Measurements from ENCODE around the gene CUL4A.
"Not testable (repeated sequence)": the region's sequence is repeated elsewhere in the genome, so short reads cannot be mapped to it uniquely, and the experiment has no call there.

CUL4A gene

DNA sequence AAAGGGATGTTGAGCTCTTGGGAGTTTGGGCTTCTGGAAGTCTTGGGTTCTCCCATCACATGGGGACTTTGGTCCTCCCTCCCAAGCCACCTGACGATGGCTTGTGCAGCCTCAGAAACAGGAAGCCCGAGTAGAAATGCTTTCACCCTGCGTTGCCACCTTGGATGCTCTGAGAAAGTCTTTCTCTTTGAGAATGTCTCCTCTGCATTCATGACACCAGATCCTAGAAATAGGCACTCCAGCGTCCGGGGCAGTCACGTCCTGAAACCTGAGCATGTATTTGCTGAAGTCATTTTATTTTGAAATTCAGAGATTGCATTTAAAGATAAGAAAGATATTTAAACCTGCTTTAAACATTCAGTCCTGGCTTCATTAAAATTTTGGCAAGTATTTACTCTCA, 34.4 kb downstream of the CUL4A start:
- no peak for DNase-seq

DNA sequence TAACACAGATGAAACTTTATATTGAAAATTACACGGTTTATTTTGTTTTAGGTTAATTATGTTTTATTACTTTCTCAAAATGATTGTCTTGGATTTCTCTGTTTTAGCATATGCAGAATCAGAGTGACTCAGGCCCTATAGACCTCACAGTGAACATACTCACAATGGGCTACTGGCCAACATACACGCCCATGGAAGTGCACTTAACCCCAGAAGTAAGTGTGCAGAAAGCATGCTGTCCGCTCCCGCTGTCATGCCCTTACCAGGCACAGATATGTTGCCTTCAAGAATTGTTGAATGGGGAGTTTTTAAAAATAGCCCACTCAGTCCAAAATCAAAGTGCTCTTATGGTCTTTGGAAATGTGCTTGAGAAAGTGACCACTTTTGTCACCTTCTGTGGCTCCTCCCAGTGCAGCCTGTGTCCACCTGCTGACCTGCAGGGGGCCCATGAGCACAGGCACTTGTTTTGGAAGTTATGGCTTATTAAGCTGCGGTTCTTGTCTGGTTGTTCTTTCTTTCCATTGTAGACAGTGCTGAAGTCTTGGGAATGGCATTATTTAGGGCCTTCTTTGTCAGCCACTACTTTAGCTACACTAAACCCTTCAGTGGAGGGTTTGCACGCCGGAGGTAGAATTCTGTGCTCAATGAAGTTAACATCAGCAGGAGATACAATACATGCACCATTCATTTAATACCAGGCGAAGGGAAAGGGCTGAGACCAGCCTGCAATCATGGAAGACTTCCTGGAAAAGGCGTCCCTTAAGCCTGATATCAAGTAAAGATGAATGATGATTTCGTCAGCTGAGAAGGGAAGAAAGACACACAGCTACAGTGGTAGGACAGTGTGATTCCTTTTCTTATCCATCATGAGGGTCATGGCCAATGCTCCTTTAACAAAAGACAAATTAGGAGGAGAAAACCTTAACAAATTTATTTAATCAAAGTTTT, 36.7 kb downstream of the CUL4A start:
- no peak for DNase-seq

DNA sequence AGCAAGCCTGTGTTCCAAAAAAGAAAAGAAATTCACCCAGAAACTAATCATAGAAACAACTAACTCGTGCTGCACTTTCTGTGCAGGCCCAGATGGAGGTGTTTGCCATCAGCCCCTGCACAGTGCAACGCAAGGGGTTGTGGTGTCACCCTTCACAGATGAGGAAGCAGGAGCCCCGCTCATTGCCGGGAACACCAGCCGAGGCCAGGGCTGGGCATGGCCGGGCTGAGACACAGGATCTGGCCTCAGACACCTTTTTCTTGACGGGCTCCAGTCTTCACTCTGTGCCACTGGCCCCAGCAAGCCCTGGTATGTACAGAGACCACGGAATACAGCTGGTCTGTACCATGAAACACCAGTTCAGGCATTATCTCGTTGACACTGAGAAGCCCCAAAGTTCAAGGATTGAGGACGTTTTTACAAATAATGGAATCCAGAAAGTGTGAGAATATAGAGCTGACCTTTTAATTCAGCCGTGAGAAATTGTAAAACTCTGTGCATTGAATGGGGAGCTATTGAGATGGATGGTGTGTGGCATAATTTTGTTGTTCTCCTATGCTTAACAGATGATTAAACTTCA, 43.2 kb downstream of the CUL4A start:
- DNase-seq, result no peak

DNA sequence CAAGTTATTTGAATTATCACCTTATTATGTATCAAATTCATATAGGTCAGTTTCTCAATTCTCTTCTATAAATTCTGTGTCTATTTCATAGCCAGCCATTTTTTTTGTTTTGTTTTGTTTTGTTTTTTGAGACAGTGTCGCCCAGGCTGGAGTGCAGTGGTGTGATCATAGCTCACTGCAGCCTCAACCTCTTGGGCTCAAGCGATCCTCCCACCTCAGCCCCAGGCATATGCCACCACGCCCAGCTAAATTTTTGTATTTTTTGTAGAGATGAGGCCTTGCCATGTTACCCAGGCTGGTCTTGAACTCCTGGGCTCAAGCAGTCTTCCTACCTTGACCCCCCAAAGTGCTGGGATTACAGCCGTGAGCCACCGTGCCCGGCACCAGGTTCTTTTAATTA, 48.5 kb downstream of the CUL4A start:
- DNase-seq, result not testable (repeated sequence)

DNA sequence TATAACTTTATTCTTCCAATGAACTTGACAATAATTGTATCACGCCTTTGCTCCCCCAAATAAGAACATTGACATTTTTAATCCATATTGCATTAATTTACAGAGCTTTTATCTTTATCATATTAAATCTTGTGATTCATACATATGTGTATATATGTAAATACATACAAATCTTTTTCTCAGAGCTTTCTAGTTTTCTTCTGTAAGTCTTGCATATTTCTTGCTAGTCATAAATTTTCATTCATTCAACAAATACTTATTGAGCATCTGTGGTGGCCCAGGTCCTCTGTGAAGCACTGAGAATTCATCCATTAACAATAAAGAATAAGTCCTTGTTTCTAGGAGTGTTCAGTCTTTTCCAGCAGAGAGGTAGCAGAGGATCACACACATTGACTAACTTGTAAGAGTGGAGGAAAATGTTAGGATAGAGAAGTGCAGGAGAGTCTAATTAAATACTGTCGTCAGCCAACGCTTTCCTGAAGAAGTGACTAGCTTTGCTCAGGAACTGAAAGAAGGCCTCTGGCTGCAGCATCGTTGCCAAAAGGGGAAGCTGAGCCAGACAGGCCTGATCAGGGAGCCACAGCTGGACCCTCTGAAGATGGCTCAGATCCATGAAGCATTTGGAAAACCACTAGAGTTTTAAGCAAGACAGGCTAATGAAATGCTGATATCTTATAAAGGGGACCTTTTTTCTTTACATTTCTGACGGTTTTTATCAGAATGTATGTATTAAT, 49.1 kb downstream of the CUL4A start:
- no peak for DNase-seq

DNA sequence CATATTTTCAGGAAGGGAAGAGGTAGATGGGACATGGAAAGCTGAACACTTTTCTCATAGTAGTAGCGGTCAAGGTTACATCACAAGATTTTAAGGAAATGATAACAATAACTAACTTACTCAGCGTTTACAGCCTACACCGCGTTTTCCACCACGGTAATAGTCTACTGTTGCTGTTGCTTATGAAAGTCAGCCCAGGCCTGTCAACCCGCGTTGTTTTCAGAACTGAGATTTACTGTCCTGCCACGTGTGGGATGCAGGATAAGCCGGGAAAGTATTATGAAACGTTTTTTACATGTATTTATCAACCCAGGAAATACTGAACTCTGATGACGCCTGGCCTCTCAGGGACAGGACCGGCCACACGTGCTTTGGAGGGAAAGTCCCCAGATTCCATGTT, 51.6 kb downstream of the CUL4A start:
- no peak for DNase-seq

DNA sequence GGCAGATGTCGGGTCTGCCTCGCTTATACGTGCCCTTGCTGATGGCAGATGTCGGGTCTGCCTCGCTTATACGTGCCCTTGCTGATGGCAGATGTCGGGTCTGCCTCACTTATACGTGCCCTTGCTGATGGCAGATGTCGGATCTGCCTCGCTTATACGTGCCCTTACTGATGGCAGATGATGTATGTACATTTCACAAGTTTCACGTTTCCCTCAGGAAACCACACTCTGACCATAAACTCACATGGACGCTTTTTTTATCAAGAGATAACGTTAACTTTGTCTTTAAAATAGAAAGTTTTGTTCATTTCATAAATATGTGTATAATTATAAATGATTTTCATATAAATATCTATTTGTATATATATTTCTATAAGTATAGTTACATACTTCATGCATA, 53.6 kb downstream of the CUL4A start:
- DNase-seq, result not testable (repeated sequence)

DNA sequence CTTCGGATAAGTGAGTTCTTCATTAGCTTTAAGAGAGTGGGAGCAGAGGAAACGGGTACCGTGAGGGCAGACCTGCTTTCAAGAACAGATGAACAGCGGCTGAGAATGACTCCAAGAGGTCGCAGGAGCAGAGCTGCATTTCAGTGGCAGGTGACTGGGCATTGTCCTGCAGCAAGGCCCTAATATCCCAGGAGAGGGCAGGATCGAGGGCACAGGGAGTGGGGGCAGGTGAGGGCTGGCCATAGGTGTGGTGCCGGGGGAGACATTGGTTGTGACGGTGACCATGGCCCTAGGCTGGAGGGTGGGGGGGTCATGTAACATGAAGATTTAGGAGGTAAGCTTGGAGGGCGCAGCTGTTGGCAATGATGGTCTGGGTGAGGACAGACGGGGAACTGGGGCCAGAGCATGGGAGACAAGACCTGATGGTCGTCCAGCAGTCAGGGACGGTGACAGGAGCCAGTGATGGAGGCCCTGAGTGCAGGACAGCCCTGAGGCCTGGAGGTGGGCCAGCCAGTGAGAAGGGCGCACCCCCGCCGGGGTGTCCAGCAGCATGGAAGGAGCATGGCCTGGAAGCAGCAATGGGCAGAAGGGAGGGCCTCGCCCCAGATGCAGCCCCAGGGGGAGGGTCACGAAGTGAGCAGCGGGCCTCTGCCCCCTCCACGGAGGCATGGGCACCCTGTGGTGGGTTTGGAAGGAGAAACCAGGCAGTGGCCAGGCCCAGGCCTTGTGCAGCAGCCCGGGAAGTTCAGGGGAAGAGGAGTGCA, 58.4 kb downstream of the CUL4A start:
- DNase-seq, result no peak

DNA sequence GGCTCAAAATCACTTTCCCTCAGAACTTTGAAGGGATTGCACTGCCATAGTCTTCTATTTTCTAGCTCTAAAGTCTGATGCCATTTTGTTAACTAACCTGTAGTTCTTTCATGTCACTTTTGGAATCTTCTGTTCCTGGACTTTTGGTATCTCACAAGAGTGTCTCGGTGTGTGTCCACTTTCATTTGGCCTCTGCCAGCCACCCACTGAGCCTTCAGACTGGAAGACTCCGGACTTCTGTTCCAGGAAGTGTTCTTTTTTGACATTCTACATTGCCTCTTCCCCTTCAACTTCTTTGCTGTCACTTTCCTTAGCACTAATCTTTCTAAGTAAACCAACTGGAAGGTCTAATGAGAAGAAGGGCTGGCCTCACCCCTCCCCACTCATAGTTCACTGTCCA, 62.6 kb downstream of the CUL4A start:
- no peak for DNase-seq

DNA sequence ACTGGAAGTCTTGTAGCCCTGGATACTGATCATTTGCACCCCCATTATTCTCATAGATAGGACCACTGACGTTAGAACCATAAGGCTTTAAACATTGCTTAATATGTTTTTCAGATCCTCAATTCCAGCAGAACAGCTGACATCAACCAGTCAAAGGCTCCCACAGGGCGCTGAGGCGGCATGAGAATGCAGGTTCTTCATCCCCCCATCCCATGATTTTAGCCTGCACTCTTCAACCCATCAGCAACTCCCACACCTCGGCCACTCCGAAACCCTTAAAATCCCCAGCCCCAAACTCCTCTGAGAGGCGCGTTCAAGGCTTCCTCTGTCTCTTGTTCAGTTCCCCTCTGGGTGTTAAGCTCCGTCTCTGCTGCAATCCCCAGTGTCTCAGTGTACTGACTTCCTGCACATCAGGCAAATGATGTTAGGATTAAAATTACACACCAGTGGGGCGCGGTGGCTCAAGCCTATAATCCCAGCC, 63.3 kb downstream of the CUL4A start:
- no peak for DNase-seq

DNA sequence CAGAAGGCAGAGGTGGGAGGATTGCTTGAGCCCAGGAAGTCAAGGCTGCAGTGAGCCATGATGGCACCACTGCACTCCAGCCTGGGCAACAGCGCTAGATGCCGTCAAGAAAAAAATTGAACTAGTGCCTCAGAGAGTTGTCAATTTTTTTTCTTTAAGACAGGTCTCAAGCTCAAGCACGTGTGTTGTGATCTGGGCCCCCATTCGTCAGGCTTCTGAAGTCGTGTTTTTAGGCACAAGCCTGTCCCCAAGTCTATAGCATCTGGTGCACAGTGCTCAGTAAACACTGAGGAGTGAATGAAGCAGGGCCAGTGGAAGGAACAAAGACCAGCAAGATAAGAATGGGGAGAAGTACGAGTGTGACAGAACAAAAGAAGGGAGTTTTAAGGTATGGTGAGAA, 63.9 kb downstream of the CUL4A start:
- no peak for DNase-seq

DNA sequence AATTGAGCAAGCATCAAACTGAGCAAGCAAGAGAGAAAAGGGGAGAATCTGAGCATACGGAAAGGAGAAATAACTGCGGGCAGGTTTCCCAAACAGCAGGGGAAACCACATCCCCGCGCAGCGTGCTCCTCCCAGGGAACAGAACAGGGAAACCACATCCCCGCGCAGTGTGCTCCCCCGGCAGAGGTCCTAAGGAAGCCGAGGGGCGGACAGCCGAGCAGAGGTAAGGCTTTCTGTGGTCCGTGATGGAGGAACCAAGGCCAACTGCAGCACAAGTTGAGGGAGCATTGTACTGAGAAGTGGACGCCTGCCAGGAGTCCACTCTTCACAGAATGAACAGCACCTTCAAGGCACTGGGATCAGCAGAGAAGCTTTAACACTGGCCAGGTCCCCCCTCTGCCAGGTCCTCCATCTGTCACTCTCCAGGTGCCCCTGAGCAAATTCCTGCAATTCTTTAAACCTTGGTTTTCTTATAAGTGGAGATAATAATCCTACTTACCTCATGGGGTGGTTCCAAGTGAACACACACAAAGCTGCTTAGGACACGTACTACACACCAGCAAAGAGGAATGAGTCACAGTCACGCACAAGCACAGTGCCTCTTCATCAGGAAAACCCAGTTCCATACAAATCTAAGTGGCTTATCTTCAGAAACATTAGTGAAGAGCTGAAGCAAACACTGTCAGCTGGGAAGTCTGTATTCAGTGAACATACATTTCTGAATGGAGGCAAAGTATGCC, 64.6 kb downstream of the CUL4A start:
- no peak for DNase-seq

DNA sequence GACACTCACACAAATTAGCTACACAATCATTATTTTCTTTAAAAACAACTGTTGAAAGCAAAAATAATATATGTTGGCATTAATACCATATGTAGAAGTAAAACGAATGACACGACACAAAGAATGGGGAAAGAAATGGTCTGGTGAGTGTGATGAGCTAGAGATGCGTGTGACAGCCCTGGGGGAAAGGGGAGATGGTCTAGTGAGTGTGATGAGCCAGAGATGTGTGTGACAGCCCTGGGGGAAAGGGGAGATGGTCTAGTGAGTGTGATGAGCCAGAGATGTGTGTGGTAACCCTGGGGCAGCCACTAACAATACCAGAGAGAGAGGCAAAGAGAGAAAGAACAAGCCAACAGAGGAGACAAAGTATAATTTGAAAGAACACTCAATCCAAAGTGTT, 65.3 kb downstream of the CUL4A start:
- DNase-seq, result no peak

DNA sequence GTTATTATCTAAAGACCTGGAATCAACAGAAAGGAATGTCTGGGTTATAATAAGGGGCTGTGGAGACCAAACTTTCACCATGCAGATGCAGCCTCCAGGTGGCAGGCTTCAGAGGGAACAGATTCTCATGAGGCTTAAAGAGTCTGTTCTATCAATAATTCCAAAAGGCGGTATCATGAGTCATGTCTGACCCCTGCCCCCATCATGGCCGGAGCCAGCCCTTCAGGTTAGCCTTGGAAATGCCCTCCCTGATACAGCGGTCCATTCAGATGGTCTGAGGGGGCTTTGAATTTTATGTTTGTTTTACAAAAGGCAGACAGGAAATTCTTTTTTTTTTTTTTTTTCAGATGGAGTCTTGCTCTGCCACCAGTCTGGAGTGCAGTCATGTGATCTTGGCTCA, 66.0 kb downstream of the CUL4A start:
- no peak for DNase-seq

DNA sequence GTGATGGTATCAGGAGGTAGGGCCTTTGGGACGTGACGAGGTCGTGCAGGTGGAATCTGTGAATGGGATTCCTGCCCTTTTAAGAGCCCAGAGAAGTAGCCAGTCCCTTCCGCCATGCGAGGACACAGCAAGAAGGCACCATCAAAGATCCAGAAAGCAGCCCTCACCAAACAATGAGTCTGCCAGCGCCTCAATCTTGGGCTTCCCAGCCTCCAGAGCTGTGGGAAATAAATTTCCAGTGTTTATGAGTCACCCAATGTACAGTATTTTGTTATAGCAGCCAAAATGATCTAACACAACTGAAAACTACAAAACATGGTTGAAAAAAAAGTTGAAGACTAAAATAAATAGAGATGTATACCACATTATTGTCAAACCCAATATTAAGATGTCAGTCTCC, 70.7 kb downstream of the CUL4A start:
- no peak for DNase-seq

DNA sequence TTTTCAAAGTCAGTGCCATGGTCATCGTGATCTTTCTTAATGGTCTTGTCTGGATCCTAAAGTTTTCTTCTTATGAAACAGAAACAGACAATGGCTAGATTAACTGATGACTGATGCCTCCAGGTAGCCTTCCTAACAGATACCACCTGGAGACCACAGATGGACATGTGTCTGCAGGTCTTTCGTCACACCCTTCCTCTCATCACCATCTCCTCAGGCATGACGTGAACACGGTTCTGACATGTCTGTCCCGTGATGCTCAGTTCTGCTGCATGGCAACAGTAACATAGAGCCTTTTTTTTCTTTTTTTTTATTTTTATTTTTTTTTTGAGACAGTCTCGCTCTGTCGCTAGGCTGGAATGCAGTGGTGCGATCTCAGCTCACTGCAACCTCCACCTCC, 74.5 kb downstream of the CUL4A start:
- no peak for DNase-seq

DNA sequence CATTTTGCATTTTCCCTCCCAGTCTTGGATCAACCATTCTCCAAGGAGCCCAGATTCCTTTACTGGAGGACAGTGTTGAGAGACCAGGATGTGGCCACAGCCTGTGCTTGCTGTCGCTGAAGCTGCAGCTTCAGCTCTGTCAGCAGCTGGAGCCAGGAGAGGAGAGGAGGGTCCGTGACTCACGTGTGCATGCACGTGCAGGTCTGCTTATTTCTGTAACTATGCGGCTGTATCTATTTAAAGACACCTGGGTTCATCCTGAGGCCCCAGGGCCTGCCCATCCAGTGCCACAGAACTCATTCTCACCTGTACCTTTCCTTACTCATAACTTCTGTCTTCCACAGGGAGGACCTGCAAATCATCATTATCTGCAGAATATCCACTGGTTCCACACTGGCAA, 79.5 kb downstream of the CUL4A start:
- no peak for DNase-seq

DNA sequence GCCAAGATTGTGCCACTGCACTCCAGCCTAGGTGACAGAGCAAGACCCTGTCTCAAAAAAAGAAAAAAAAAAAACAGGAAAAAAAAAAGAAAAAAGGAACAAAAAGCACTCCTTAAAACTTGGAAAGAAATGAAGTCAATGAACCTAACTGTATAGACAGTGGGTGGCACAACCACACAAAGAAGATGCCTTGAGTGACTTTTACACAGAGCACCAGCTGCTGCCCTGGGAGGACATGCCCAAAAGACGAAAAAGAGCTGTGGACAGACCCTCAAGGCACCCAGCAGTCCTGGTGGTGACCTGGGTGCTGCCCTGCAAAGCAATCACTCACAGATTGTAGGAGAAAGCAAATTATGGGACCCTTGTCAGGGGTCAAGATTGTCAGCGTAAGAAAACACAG, 81.7 kb downstream of the CUL4A start:
- DNase-seq, result no peak

DNA sequence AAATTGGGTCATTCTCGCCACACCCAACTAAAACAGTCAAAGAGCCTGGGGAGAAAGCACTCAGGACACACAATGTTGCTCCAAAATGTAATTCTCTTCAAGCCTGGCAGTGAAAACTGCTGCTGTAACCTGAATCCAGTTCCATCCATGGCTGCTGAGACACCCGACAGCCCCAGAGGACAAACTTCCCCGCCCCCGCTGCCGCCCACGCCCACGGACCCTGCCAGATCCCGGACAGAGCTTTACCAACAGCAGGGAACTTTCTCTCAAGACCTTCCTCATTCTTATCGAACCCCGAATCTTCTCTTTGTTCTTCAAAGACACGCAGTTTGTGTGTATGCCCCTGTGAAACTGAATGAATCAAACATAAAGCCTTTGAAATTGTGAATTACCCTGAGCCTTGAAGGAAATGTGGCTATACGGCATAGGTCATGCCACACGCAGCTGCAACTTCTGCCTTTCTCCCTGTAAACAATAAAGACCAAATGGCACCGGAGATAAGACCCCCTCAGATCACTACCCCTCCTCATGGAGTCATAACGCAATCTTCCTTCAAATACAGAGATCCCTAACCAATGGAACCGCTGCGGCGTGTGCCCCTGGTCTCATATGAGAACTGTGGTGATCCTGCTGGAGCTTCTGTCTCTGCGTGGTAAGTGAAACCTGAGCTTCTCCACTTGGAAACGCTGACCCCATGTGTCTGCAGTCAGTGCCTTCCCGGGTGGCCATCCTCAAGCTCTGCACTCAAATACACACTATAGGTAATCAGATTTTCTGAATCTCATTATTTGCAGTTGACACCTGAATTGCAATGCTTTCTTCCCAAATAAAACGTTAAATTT, 82.8 kb downstream of the CUL4A start:
- no peak for DNase-seq

DNA sequence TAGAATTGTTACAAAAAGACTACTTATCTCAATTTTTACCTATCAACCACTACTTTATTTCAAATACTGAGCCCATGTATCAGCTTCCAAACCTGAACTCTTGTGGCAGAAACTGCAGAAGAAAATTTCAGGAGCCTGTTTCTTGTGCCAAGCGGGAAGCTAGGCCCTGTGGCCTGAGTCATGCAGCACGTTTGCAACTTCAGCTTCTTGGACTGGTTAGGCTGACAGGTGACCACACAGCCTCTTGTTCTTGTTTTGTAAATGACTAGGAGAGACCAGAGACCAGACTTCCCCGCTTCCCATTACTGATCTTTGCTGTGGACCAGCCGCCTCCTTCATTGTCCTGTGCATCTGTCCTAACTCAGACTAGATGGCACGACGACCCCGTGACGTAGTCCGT, 84.3 kb downstream of the CUL4A start:
- no peak for DNase-seq

DNA sequence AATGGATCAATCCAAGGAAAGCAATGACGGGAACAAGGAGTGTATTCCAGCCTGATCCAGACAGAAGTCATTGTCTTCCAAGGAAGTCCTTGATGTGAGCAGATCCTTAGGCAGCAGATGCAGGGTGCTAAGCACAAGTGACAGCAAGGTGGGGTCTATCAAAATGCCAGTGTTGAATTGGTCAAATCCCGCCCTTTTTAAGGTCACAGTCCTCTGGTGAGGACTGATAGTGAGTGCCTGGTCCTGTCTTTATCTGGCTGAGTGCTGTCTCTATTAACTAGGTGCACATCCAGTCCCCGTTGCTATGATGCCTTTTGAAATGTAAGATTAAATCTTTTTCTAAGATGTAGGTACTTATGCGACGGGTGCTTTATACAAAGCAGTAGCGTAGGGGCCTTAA, 86.4 kb downstream of the CUL4A start:
- no peak for DNase-seq

All from NCI-H2107 (cell line).